ENCODE results near the gene MAPRE2.
"Not testable (repeated sequence)": the region's sequence is repeated elsewhere in the genome, so short reads cannot be mapped to it uniquely, and the experiment has no call there.

MAPRE2 gene

DNA sequence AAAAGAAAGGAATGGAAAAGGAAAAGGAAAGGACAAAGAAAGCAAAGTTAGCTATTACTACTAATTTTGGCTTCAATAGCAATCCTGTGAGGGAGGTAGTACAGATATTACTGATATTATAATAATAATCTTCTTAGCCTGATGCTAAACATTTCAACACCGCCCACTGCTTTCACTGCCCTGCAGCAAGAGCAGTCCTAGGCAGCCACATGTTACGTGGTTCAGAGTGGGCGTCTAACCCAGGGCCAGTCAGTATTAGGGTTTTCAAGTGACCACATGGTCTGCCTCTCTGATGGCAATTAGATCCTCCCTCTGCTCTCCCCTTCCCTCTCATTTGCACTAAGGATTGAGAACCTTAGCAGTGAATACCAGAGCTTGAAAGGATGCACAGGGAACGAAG lies 116.0 kb downstream of the MAPRE2 start:
- DNase-seq, result no peak

- no peak for DNase-seq
These were observed 117.7 kb downstream of the MAPRE2 start for GRCh38 chr18:35158728-35159450.

DNA sequence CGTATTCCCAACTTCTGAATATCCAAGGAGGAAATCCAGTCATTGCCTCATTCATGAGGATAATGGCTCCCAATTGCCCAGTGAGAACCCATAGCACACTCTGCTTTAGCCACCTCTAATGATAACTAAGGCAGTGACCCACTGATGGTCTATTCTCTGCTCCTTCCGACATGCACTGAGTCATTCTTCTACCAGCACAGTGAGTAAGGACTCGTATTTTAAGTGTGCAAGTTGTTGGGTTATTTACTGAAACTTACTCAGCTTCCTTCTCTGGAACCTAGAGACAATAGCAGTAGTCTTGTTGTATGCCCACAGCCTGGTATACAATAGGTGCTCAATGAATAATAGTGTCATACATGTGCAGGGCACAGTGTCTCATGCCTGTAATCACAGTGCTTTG lies 118.6 kb downstream of the MAPRE2 start:
- no peak for DNase-seq

DNA sequence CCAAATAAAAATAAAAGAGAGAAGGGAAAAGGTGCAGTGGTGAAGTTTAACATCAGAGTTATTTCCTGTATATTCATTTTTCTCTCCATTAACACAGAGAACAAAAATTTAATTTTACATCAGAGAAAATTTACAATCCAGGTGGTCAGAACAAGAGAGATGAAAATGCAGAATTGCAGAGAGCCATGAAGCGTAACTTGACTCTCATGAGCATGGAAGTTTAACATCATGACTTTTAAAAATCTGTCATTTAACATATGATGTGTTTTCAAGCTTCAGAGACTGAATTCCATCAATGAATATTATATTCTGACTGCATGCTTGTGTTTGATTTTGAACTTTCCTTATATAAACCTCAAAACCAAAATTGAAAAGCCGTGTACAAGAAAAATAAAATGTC lies 120.3 kb downstream of the MAPRE2 start:
- no peak for DNase-seq

DNA sequence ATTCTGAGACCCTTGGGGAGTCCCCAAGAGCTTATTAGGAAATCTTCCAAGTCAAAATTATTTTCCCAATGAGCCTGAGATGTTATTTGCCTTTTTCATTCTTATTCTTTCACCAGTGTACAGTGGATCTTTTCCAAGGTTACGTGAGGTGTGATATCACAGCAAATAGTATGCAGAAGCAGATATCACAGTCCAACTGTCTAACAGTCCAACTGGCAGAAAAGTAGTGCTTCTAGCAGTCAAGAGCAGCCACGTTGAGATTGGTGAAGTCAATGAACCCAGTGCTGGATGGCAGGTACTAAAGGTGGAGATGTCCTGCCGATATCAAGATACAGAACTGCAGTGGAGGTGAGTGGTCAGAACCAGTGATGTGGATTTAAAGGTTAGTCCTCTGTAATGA lies 120.7 kb downstream of the MAPRE2 start:
- DNase-seq, result no peak

DNA sequence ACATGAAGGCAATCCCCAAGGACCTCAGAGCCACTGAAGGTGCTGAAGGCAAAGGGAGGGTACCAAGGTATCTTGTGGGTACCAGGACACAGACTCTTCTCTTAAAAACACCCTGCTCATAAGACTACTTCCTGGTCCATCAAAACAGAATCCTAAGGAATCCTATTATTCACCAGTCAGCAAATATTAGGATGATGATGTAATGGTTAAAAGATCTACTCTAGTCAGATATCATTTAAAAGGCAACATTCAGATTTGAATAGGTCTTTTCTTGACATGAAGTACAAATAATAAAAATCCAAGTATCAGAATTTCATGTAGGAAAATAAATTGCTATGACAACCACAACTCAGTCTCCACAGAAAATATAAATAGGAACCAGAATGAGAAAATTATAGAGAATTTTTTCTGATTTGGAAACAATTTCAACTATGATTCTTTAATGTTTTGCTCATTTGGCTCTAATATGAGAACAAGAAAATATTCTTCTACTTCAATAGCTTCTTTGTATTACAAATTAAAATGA lies 121.9 kb downstream of the MAPRE2 start:
- DNase-seq, result no peak

DNA sequence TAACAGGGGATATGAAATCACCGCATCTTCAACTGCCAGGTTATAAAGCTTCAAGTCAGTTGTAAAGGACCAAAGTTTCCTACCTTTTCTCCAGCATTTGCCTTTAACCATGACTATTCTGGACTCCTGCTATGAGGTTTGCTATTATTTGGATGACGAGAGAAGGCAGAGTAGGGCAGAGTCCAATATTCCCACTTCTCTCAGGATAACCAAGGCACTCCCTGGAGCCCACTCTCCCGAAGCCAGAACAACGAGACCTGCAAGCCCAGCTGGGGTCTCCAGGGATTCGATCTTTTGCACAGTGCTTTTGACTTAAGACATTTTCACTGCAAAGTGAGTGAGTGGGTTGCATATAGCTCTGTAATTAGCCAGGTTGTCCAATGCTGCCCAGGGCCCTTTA lies 122.5 kb downstream of the MAPRE2 start:
- no peak for DNase-seq

- no peak for DNase-seq
These were observed 122.9 kb downstream of the MAPRE2 start for GRCh38 chr18:35164133-35164532.

DNA sequence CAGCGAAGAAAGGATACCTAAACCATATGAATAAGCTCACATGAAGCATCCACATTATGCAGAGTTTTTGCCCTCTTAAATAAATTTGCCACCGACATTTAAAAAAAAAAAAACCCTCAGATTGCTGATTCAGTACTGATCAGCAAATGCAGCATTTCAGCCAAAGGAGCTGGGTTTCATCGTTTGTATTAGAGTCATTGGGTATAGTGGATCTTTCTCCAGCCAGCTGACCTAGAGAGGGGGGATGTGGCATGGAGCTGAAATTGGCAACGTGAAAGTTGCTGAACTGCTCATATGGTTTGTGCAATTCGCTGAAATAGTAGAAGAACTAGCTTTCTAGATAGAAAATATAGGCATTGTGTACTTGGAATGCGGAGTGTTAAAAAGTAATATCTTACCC lies 126.1 kb downstream of the MAPRE2 start:
- no peak for DNase-seq

DNA sequence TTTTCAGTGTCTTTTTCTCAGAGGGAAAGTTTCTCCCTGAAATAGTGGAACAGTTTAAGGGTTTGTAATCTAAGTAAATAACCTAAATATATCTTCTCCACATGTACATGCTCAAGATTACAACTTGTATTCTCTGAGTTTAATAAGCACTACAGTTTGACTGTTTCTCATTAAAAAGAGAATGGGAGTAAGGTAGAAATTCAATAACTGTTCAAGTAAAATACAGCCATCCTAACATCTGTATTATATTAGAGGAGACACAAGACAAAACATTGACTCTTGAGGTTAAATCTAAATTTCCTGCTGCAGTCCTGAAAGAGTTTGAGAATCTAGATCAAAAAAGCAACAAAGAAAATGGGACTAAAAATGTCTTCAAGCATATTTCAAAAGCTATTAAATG lies 126.6 kb downstream of the MAPRE2 start:
- no peak for DNase-seq

- DNase-seq, result not testable (repeated sequence)
These were observed 129.1 kb downstream of the MAPRE2 start for GRCh38 chr18:35170323-35170722.

DNA sequence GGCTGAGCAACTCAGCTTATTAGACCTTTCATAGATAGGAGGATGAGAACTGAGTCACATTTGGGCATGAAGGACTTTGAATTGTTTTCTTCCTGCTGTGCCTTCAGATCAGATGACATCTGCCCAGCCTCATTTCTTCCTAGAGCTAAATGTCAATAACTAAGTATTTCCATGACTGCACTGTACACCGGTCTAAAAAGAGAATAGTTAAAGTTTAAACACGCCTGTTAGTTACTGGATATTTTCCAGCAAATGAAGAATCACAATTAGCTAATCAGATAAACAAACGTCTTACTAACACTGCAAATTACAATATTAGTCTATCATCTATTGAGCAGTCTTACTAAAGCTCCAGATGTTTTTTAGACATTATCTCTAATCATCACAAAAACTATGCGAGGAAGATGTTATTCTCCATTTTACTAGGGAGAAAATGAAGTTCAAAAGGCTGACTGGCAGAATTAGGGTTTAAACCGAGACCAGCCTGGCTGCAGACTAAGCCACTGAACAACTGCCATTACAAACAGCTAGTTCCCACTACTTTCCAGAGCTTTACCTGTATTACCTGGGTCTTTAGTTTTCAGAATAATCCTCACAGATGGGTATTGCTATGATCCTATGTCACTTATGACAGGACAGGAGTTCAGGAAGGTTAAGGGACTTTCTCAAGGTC lies 130.2 kb downstream of the MAPRE2 start:
- no peak for DNase-seq

GRCh38 chr18:35172009-35172408 lies 130.8 kb downstream of the MAPRE2 start:
- DNase-seq, result no peak

- no peak for DNase-seq
These were observed 131.3 kb downstream of the MAPRE2 start for GRCh38 chr18:35172451-35173035.

DNA sequence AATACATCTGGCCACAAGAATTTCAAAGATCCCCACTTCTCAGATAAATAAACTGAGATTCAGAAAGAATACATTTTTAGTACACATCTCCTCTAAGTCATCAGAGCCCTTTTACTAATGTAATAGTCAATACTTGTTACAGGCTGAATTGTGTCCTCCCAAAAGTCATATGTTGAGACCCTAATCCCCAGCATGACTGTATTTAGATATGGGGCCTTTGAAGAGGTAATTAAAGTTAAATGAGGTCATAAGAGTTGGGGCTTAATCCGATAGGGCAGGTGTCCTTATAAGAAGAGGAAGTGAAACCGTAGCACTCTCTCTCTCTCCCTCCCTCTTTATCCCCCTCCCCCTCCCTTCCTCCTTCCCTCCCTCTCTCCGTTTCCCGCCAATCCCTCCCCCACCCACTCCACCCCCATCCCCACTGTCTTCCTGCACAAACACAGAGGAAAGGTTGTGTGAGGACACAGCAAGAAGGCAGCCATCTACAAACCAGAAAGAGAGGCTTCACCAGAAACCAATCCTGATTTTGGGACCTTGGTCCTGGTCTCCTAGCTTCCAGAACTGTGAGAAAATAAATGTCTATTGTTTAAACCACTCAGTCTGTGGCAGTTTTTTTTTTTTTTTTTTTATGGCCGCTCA lies 133.0 kb downstream of the MAPRE2 start:
- DNase-seq, result no peak

- no peak for DNase-seq
These were observed 133.5 kb downstream of the MAPRE2 start for GRCh38 chr18:35174745-35175144.

DNA sequence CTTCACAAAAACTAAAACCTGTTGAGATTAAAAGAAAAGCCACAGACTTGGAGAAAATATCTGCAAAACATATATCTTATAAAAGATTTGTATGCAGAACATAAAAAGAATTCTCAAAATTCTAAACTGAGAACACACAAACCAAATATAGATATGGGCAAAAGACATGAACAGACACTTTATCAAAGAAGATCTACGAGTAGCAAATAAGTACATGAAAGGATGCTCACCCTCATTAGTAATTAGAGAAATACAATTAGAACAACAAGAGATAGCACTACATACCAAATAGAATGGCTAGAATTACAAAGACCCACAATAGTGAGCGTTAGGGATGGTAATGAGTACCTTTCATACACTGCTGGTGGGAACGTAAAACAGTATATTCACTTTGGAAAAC lies 135.7 kb downstream of the MAPRE2 start:
- no peak for DNase-seq

- DNase-seq, result no peak
These were observed 137.0 kb downstream of the MAPRE2 start for GRCh38 chr18:35178260-35178659.

GRCh38 chr18:35179906-35180305 lies 138.7 kb downstream of the MAPRE2 start:
- no peak for DNase-seq

GRCh38 chr18:35180455-35180854 lies 139.2 kb downstream of the MAPRE2 start:
- DNase-seq, result no peak

GRCh38 chr18:35182151-35182550 lies 140.9 kb downstream of the MAPRE2 start:
- no peak for DNase-seq

DNA sequence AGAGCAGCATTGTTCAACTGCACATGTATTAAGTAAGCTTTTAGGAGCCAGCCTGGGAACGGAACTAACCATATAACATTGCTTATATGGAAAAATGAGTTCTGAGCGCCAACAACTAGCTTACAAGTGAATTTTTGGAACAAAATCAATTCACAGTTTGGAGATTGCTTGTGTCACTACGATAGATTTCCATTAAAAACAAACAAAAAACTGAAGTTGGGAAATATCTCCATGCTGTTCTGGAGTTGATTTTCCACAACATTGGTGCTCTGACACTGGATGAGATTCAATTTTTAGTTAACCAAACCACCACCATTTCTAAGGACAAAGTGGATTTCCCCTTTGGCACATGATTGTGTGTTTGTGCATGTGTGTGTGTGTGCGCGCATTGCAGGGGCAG lies 142.7 kb downstream of the MAPRE2 start:
- DNase-seq, result no peak

DNA sequence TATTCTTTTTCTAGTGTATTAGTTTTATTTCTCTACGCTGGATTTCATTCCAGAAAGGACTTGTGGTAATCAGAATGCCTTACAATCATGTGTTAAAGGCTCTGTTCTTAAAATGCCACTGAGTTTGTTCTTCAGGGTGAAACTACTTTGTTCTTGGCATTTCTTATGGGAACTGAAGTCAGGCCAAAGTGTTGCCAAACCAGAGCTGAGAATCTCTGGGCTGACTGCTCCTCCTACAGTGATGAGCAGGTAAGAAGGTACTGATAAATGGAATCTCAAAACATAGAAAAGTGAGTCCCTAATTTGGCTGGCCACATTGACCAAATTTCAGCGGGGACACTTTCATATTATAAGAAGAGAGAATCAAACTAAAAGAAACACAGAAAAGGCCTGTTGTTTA lies 144.6 kb downstream of the MAPRE2 start:
- DNase-seq, result no peak

Measured in NCI-H526 (cell line).